KG1 (cell line): ENCODE measurements around the gene ANGPTL4.
"Not testable (repeated sequence)": the region's sequence is repeated elsewhere in the genome, so short reads cannot be mapped to it uniquely, and the experiment has no call there.

Source experiments
- DNase-seq: peaks from one replicate; lab custom pipeline; 2025; lab: John Stamatoyannopoulos, UW

The ANGPTL4 gene

GRCh38 chr19:8389891-8390616, 26.1 kb downstream of the ANGPTL4 start, which contains the start of gene RAB11B:
TSS of gene RAB11B (plus strand) at chr19:8390360. CDS start at chr19:8390417, 57 bp downstream.
- DNase-seq: peak; percentile 97

- DNase-seq: peak; percentile 76
These were observed 26.6 kb downstream of the ANGPTL4 start for GRCh38 chr19:8390617-8390981.

- DNase-seq: no peak
These were observed 27.5 kb downstream of the ANGPTL4 start for GRCh38 chr19:8391198-8392016.

GRCh38 chr19:8392017-8392591, 28.1 kb downstream of the ANGPTL4 start:
- DNase-seq: no peak

GRCh38 chr19:8393192-8393870, 29.4 kb downstream of the ANGPTL4 start:
- no peak for DNase-seq

- DNase-seq: no peak
These were observed 29.9 kb downstream of the ANGPTL4 start for GRCh38 chr19:8393871-8394250.

GRCh38 chr19:8395621-8396082, 31.7 kb downstream of the ANGPTL4 start:
- DNase-seq: no peak

- no peak for DNase-seq
These were observed 32.2 kb downstream of the ANGPTL4 start for GRCh38 chr19:8396185-8396562.

- DNase-seq: no peak
These were observed 32.7 kb downstream of the ANGPTL4 start for GRCh38 chr19:8396563-8397203.

- no peak for DNase-seq
These were observed 33.3 kb downstream of the ANGPTL4 start for GRCh38 chr19:8397271-8397670.

GRCh38 chr19:8397746-8398310, 33.9 kb downstream of the ANGPTL4 start:
- DNase-seq: no peak

GRCh38 chr19:8398311-8398771, 34.4 kb downstream of the ANGPTL4 start:
- DNase-seq: no peak

- no peak for DNase-seq
These were observed 35.8 kb downstream of the ANGPTL4 start for GRCh38 chr19:8399681-8400188.

GRCh38 chr19:8401981-8402411, 38.0 kb downstream of the ANGPTL4 start:
- DNase-seq: no peak

- no peak for DNase-seq
These were observed 39.3 kb downstream of the ANGPTL4 start for GRCh38 chr19:8403098-8403819.

- DNase-seq: no peak
These were observed 39.8 kb downstream of the ANGPTL4 start for GRCh38 chr19:8403820-8404109.

GRCh38 chr19:8404391-8405151, 40.6 kb downstream of the ANGPTL4 start:
- no peak for DNase-seq

- DNase-seq: not testable (repeated sequence)
These were observed 46.8 kb downstream of the ANGPTL4 start for GRCh38 chr19:8410718-8411117.

- DNase-seq: peak; percentile 95
These were observed 49.1 kb downstream of the ANGPTL4 start, which contains the start of gene MARCHF2 for GRCh38 chr19:8412783-8413628. TSS of gene MARCHF2 (plus strand) at chr19:8413305. CDS start at chr19:8421841, 8,536 bp downstream.
